ENCODE results near the gene ABLIM2.

- no peak for TF ChIP-seq KMT2A (CRISPR knock-in tag; IDR thresholded peaks at IDR 0.05)
- no peak for TF ChIP-seq CTCF (CRISPR knock-in tag; IDR thresholded peaks at IDR 0.05)
- no peak for TF ChIP-seq ATF2 (CRISPR knock-in tag; IDR thresholded peaks at IDR 0.05)
- TF ChIP-seq MTA1 (CRISPR knock-in tag; IDR thresholded peaks at IDR 0.05; ENCODE audit: borderline replicate concordance) = no peak
- TF ChIP-seq ZNF629 (CRISPR knock-in tag; conservative IDR thresholded peaks at IDR 0.05) = no peak
- no peak for TF ChIP-seq SNAPC2 (CRISPR knock-in tag; IDR thresholded peaks at IDR 0.05)
- no peak for TF ChIP-seq MAFG (CRISPR knock-in tag; IDR thresholded peaks at IDR 0.05)
- TF ChIP-seq WIZ (CRISPR knock-in tag; IDR thresholded peaks at IDR 0.05) = no peak
- no peak for TF ChIP-seq MXD1 (CRISPR knock-in tag; IDR thresholded peaks at IDR 0.05)
Observed at GRCh38 chr4:8025668-8026067, 132.9 kb downstream of the ABLIM2 start.

Measured in HepG2 (cell line).